PFSK-1 (cell line): Measurements from ENCODE around the gene SCGB1A1.

Experiments
- POLR2AphosphoS5 ChIP-seq: IDR thresholded peaks from 2 replicates; pipeline ENCODE4 v1.6.1; 2012; ENCODE audit warnings: low read depth, mild to moderate bottlenecking, control low read depth, low read length, moderate library complexity
- SIN3A ChIP-seq: IDR thresholded peaks from 2 replicates; pipeline ENCODE4 v1.6.1; 2012; ENCODE audit warnings: mild to moderate bottlenecking, low read length, moderate library complexity, borderline replicate concordance; ENCODE audit not compliant: insufficient read depth

DNA sequence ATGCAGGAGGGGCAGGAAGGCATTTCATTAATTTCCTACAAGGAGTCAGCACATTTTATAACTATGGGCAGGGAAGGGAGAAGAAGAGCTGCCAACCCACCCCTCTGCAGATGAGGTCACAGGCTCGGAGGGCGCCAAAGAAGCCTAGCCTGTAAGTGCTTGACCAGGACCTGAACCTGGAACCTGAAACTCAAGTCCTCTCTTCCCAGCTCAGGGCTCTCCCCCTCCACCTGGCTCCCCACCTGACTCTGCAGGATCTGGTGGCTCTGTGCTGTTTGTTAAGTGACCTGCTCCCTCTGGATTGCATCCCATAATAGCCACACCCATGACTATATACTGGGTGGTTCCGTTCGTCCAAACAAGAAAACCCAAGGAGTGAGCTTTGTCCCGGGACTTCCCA is 27.3 kb downstream of the SCGB1A1 start:
- TF ChIP-seq POLR2AphosphoS5 (no peak), SIN3A (no peak)
